Measurements from ENCODE around the gene RAB10.

The RAB10 gene

GRCh38 chr2:26059542-26059941 is 25.7 kb downstream of the RAB10 start:
- Histone ChIP-seq H3K4me3 (ENCODE audit: low read length) (no peak overlapping the region), H3K4me1 (ENCODE audit: control insufficient read depth, insufficient read depth, low read length) (no peaks in the 10 kb centered on the region), H3K27ac (ENCODE audit: low read length) (no peak overlapping the region), H3K9me3 (ENCODE audit: control insufficient read depth, insufficient read depth, low read length) (no peaks in the 10 kb centered on the region), H3K36me3 (ENCODE audit: control insufficient read depth, insufficient read depth, low read length) (no peaks in the 10 kb centered on the region), H3K27me3 (ENCODE audit: control insufficient read depth, insufficient read depth, low read length) (no peaks in the 10 kb centered on the region)
- no peak for DNase-seq (ENCODE audit: low read depth, low spot score)
- WGBS (ENCODE audit: insufficient coverage, insufficient read length), result no CpG with 5 or more reads among the region's 3 CpGs

DNA sequence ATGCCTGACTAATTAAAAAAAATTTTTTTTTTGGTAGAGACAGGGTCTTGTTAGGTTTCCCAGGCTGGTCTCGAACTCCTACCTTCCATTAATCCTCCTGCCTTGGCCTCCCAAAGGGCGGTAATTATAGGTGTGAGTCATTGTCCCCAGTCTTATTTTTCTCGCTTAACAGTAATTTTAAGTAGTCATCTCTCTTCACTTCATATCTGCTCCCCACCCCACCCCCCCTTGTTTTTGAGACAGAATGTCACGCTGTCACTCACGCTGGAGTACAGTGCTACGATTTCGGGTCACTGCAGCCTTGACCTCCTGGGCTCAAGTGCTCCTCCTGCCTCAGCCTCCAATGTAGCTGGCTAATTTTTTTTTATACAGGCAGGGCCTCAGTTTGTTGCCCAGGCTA is 27.7 kb downstream of the RAB10 start:
- Histone ChIP-seq H3K4me3 (ENCODE audit: low read length) (no peak overlapping the region), H3K9me3 (ENCODE audit: control insufficient read depth, insufficient read depth, low read length) (no peaks in the 10 kb centered on the region), H3K36me3 (ENCODE audit: control insufficient read depth, insufficient read depth, low read length) (no peaks in the 10 kb centered on the region), H3K4me1 (ENCODE audit: control insufficient read depth, insufficient read depth, low read length) (no peaks in the 10 kb centered on the region), H3K27me3 (ENCODE audit: control insufficient read depth, insufficient read depth, low read length) (no peaks in the 10 kb centered on the region), H3K27ac (ENCODE audit: low read length) (no peak overlapping the region)
- DNase-seq (ENCODE audit: low read depth, low spot score), result no peak
- no CpG with 5 or more reads among the region's 7 CpGs for WGBS (ENCODE audit: insufficient coverage, insufficient read length)

- no peak overlapping the region for H3K27ac ChIP-seq (ENCODE audit: low read length)
- no CpG with 5 or more reads among the region's 4 CpGs for WGBS (ENCODE audit: insufficient coverage, insufficient read length)
- no peaks in the 10 kb centered on the region for H3K4me1 ChIP-seq (ENCODE audit: control insufficient read depth, insufficient read depth, low read length)
- no peak for DNase-seq (ENCODE audit: low read depth, low spot score)
- no peaks in the 10 kb centered on the region for H3K9me3 ChIP-seq (ENCODE audit: control insufficient read depth, insufficient read depth, low read length)
- no peak overlapping the region for H3K4me3 ChIP-seq (ENCODE audit: low read length)
- H3K36me3 ChIP-seq (ENCODE audit: control insufficient read depth, insufficient read depth, low read length), result no peaks in the 10 kb centered on the region
- H3K27me3 ChIP-seq (ENCODE audit: control insufficient read depth, insufficient read depth, low read length), result no peaks in the 10 kb centered on the region
Observed at GRCh38 chr2:26064846-26065245, 31.0 kb downstream of the RAB10 start.

DNA sequence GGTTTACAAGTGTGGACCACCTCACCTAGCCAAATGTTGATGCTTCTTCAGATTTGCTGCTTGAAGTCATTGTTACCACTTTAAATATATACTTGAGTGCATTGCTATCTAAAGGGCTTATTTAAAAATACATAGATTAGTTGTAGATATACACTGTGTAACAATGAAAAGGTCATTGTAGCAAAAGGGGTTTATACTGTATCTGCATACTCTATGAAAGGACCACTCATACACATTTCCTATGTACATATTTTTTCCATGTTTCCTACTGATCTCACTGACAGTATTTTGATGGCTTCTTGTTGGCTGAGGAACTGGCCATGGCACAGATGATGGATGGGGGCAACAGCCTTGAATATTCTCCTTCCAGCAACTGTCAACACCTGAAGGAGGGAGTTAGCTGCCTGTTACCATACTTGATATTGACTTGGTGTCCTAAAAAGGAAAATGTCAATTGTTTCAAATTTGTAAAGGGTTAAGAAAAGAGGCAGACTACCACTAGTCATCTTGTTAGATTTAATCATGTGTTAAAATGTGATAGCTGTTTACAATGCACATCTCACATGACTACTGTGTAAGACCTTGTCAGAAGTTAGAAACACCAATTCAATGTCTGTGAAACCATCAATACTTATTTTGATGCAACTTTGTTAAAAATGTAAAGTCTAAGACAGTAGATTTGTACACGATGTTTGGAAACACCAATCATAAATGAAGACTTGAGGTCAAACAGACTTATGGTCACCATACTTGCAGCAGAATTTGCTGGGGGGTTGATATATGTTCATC is 33.5 kb downstream of the RAB10 start:
- DNase-seq (ENCODE audit: low read depth, low spot score), result no peak
- H3K36me3 ChIP-seq (ENCODE audit: control insufficient read depth, insufficient read depth, low read length), result no peaks in the 10 kb centered on the region
- no peaks in the 10 kb centered on the region for H3K27me3 ChIP-seq (ENCODE audit: control insufficient read depth, insufficient read depth, low read length)
- no peak overlapping the region for H3K27ac ChIP-seq (ENCODE audit: low read length)
- no peaks in the 10 kb centered on the region for H3K9me3 ChIP-seq (ENCODE audit: control insufficient read depth, insufficient read depth, low read length)
- no peak overlapping the region for H3K4me3 ChIP-seq (ENCODE audit: low read length)
- H3K4me1 ChIP-seq (ENCODE audit: control insufficient read depth, insufficient read depth, low read length), result no peaks in the 10 kb centered on the region
- no CpG with 5 or more reads among the region's 1 CpG for WGBS (ENCODE audit: insufficient coverage, insufficient read length)

GRCh38 chr2:26067980-26068507 is 34.2 kb downstream of the RAB10 start:
- H3K27ac ChIP-seq (ENCODE audit: low read length), result no peak overlapping the region
- DNase-seq (ENCODE audit: low read depth, low spot score), result no peak
- no peak overlapping the region for H3K4me3 ChIP-seq (ENCODE audit: low read length)
- H3K9me3 ChIP-seq (ENCODE audit: control insufficient read depth, insufficient read depth, low read length), result no peaks in the 10 kb centered on the region
- H3K27me3 ChIP-seq (ENCODE audit: control insufficient read depth, insufficient read depth, low read length), result no peaks in the 10 kb centered on the region
- WGBS (ENCODE audit: insufficient coverage, insufficient read length), result no CpG with 5 or more reads among the region's 3 CpGs
- no peaks in the 10 kb centered on the region for H3K4me1 ChIP-seq (ENCODE audit: control insufficient read depth, insufficient read depth, low read length)
- no peaks in the 10 kb centered on the region for H3K36me3 ChIP-seq (ENCODE audit: control insufficient read depth, insufficient read depth, low read length)

- peaks cover 2% of the 10 kb centered on the region; the same call in 1 of the 2 replicates for H3K4me1 ChIP-seq (ENCODE audit: control insufficient read depth, insufficient read depth, low read length)
- no peak overlapping the region for H3K27ac ChIP-seq (ENCODE audit: low read length)
- no peaks in the 10 kb centered on the region for H3K9me3 ChIP-seq (ENCODE audit: control insufficient read depth, insufficient read depth, low read length)
- no CpG with 5 or more reads among the region's 4 CpGs for WGBS (ENCODE audit: insufficient coverage, insufficient read length)
- no peaks in the 10 kb centered on the region for H3K27me3 ChIP-seq (ENCODE audit: control insufficient read depth, insufficient read depth, low read length)
- no peaks in the 10 kb centered on the region for H3K36me3 ChIP-seq (ENCODE audit: control insufficient read depth, insufficient read depth, low read length)
- no peak overlapping the region for H3K4me3 ChIP-seq (ENCODE audit: low read length)
- DNase-seq (ENCODE audit: low read depth, low spot score), result no peak
Observed at GRCh38 chr2:26068602-26069298, 34.9 kb downstream of the RAB10 start.

- Histone ChIP-seq H3K4me3 (ENCODE audit: low read length) (no peak overlapping the region), H3K36me3 (ENCODE audit: control insufficient read depth, insufficient read depth, low read length) (no peaks in the 10 kb centered on the region), H3K27ac (ENCODE audit: low read length) (no peak overlapping the region), H3K4me1 (ENCODE audit: control insufficient read depth, insufficient read depth, low read length) (peaks cover 2% of the 10 kb centered on the region; the same call in 1 of the 2 replicates), H3K27me3 (ENCODE audit: control insufficient read depth, insufficient read depth, low read length) (no peaks in the 10 kb centered on the region), H3K9me3 (ENCODE audit: control insufficient read depth, insufficient read depth, low read length) (no peaks in the 10 kb centered on the region)
- no peak for DNase-seq (ENCODE audit: low read depth, low spot score)
Observed at GRCh38 chr2:26070730-26071129, 36.8 kb downstream of the RAB10 start.

DNA sequence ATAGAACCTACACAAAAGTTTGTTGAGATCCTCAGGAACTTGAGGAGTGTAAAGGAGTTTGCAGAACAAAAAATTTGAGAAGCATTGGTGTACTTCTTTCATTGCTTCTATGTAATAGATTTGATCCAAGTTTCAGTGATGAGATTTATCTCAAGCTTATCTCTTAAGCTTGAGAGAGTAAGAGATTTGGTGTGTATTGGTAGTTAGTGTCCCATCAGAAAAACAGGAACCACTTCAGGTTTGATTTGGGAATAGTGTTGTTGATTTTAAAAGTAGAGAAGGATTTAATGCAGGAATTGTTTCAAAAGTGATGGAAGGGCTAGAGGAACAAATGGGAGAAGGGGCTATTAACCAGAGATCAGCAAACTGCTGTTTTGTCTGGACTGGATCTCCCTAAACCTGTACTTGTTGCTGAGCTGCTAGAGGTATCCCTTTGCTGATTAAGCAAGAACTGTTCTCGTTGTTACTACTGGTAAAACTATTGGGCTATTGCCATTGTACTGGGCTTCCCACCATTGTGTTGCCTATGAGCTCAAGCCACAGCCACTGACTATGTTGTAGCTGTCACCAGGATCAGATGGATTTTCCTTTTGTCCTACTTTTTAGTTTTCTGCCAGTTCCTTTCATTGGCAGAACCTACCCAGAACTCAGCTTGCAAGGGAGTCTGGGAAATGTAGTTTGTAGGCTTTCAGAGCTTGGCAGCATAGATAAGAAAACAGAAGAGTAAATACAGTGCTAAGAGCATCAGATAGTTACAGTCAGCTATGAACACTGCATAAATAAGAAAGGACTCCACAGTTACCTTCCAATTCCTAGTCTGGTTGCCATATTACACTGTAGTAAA is 39.3 kb downstream of the RAB10 start:
- Histone ChIP-seq H3K27ac (ENCODE audit: low read length) (no peak overlapping the region), H3K4me1 (ENCODE audit: control insufficient read depth, insufficient read depth, low read length) (peaks cover 2% of the 10 kb centered on the region; the same call in 1 of the 2 replicates), H3K36me3 (ENCODE audit: control insufficient read depth, insufficient read depth, low read length) (no peaks in the 10 kb centered on the region), H3K27me3 (ENCODE audit: control insufficient read depth, insufficient read depth, low read length) (no peaks in the 10 kb centered on the region), H3K9me3 (ENCODE audit: control insufficient read depth, insufficient read depth, low read length) (no peaks in the 10 kb centered on the region), H3K4me3 (ENCODE audit: low read length) (no peak overlapping the region)
- WGBS (ENCODE audit: insufficient coverage, insufficient read length), result no CpG with 5 or more reads among the region's 1 CpG
- DNase-seq (ENCODE audit: low read depth, low spot score), result no peak

- DNase-seq (ENCODE audit: low read depth, low spot score), result no peak
- no peaks in the 10 kb centered on the region for H3K9me3 ChIP-seq (ENCODE audit: control insufficient read depth, insufficient read depth, low read length)
- no peaks in the 10 kb centered on the region for H3K36me3 ChIP-seq (ENCODE audit: control insufficient read depth, insufficient read depth, low read length)
- H3K27ac ChIP-seq (ENCODE audit: low read length), result no peak overlapping the region
- H3K27me3 ChIP-seq (ENCODE audit: control insufficient read depth, insufficient read depth, low read length), result no peaks in the 10 kb centered on the region
- no peak overlapping the region for H3K4me3 ChIP-seq (ENCODE audit: low read length)
- WGBS (ENCODE audit: insufficient coverage, insufficient read length), result 100% methylated on average over 1 of the region's 3 CpGs
- peaks cover 2% of the 10 kb centered on the region; the same call in 1 of the 2 replicates for H3K4me1 ChIP-seq (ENCODE audit: control insufficient read depth, insufficient read depth, low read length)
Observed at GRCh38 chr2:26073830-26074229, 39.9 kb downstream of the RAB10 start.

GRCh38 chr2:26074676-26075075 is 40.8 kb downstream of the RAB10 start:
- no peak for DNase-seq (ENCODE audit: low read depth, low spot score)
- Histone ChIP-seq H3K27ac (ENCODE audit: low read length) (no peak overlapping the region), H3K9me3 (ENCODE audit: control insufficient read depth, insufficient read depth, low read length) (no peaks in the 10 kb centered on the region), H3K27me3 (ENCODE audit: control insufficient read depth, insufficient read depth, low read length) (no peaks in the 10 kb centered on the region), H3K4me3 (ENCODE audit: low read length) (no peak overlapping the region), H3K36me3 (ENCODE audit: control insufficient read depth, insufficient read depth, low read length) (no peaks in the 10 kb centered on the region), H3K4me1 (ENCODE audit: control insufficient read depth, insufficient read depth, low read length) (peaks cover 2% of the 10 kb centered on the region; the same call in 1 of the 2 replicates)
- no CpG with 5 or more reads among the region's 8 CpGs for WGBS (ENCODE audit: insufficient coverage, insufficient read length)

All from iPS DF 6.9 (cell line).